GM19025 (cell line): ENCODE measurements around the gene FAM217A.

Source experiments
- ATAC-seq: cut with Tn5 transposase; IDR thresholded peaks from one replicate; pipeline ENCODE4 v1.9.1; 2021; ENCODE audit warnings: mild to moderate bottlenecking, low read depth, moderate library complexity; ENCODE audit not compliant: unreplicated experiment

FAM217A gene

DNA sequence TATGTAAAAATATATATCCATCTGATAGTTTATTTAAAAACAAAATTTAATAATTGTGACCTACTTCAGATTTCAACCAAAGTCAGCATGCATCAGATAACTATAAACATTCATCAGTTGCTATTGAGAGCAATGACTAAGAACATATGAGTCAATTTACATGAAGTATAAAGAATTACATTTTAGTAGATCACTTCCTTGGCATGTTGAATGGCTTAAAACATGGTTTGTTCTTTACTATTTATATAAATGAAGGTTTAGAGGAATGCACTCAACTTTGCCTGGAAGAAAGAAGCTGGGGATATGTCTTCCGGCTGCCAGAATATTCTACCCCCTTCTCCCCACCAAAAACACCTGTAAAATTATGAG, 6.4 kb upstream of the FAM217A start:
- ATAC-seq, result no peak

- ATAC-seq, result no peak
Measured at GRCh38 chr6:4084444-4085331, 5.8 kb upstream of the FAM217A start.

- ATAC-seq, result no peak
Measured at GRCh38 chr6:4074478-4075235, 4.3 kb downstream of the FAM217A start.

- no peak for ATAC-seq
Measured at GRCh38 chr6:4071330-4071729, 7.6 kb downstream of the FAM217A start.

DNA sequence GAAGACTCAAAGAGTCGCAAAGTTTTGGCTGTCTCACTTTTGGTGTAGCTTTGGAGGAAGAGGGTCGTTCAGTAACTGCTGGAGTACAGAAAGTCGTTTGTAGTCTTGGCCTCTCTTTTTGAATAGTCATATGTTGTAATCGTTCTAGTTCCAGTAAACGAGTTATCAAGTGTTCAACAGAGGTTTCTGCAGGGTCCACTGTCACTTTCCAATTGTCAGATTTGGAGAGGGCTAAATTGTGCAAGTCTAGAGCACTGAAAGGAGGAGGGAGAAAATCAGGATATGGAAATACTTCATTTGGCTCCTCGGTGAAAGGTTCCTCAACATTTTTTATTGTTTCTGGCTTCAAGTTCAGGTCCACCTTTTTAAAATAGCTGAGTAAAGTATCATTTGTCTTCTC, 9.7 kb downstream of the FAM217A start:
- ATAC-seq, result no peak

- ATAC-seq, result no peak
Measured at GRCh38 chr6:4067673-4068072, 11.3 kb downstream of the FAM217A start.

GRCh38 chr6:4066029-4066755, 12.7 kb downstream of the FAM217A start:
- no peak for ATAC-seq

GRCh38 chr6:4059115-4059777, 19.7 kb downstream of the FAM217A start:
- no peak for ATAC-seq

GRCh38 chr6:4057036-4057435, 21.9 kb downstream of the FAM217A start:
- ATAC-seq, result no peak

- no peak for ATAC-seq
Measured at GRCh38 chr6:4055420-4056041, 23.4 kb downstream of the FAM217A start.

GRCh38 chr6:4049246-4049645, 29.7 kb downstream of the FAM217A start:
- ATAC-seq, result no peak

DNA sequence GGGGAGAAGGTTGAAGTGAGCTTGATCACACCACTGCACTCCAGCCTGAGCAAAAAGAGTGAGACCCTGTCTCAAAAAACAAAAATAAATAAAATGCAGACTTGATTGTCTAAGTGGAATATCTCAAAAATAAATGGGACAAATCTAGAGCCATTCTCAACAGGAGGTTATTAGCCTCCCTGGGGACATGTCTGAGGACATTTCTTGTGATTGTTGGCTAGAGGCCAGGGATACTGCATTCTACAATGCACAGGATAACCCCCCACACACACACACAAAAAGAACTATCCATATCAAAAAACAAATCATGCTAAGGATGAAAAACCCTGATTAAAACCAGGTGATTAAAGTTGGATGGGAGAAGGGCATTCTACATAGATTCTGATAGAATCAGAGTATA, 37.5 kb downstream of the FAM217A start:
- no peak for ATAC-seq

DNA sequence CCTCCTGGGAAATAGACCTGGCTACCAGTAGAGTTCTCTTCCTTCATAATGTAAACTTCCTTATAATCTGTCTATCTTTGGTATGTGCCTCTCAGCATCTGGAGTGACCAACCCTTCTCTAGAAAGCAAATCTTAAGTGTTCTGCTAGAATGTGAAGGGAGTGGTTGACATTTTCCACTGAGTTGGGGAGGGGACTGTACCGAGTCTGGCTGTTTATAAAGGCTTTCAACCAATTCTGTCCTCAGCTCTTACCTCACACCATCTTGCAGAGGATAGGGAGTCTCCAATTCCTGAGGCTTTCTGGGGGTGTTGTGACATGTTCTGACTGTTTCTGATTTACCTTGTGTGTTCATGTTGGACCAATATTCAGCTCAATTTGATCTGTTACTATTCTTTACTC, 39.6 kb downstream of the FAM217A start:
- no peak for ATAC-seq

DNA sequence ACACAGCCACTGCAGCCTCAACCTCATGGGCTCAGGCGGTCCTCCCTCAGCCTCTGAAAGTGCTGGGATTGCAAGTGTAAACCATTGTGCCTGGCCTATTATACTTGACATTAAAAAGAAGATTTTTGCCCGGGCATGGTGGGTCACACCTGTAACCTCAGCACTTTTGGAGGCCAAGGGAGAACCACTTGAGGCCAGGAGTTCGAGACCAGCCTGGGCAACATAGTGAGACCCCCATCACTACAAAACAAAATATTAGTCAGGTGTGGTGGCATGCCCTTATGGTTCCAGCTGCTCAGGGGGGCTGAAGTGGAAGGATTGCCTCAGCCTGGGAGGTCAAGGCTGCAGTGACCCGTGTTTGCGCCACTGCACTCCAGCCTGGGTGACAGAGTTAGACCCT, 42.4 kb downstream of the FAM217A start:
- no peak for ATAC-seq

DNA sequence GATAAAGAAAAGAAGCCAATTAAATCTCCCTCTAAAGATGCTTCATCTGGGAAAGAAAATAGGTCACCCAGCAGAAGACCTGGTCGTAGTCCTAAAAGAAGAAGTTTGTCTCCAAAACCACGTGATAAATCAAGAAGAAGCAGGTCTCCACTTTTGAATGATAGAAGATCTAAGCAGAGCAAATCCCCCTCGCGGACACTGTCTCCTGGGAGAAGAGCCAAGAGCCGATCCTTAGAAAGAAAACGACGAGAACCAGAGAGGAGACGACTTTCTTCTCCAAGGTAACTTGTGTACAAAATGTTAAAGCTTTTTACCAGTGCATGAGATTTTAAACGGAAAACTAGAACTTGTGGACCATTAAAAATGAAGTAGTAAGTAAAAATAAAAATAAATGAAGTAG, 46.5 kb downstream of the FAM217A start:
- no peak for ATAC-seq

GRCh38 chr6:4031442-4031841, 47.5 kb downstream of the FAM217A start:
- no peak for ATAC-seq

DNA sequence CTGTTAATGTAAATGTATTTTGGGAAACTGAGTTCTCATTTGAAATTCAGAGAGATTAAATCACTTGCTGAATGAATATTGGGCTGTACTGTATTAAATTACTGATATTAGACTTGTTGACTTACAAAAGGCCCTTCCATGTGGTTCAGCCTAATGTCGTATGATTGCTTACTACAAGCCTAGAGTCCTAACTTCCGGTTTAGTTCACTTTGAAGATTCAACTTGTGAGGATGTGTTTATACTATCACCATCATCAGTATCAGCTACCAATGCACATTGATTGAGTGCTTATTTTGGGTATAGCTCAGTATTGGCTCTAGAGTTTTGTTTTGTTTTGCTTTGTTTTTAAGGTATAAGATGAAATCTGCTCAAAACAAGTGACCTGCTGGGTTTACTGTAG, 48.3 kb downstream of the FAM217A start:
- no peak for ATAC-seq

- ATAC-seq, result no peak
Measured at GRCh38 chr6:4029687-4030086, 49.2 kb downstream of the FAM217A start.

GRCh38 chr6:4028051-4028450, 50.9 kb downstream of the FAM217A start:
- no peak for ATAC-seq

- ATAC-seq, result no peak
Measured at GRCh38 chr6:4025681-4026080, 53.3 kb downstream of the FAM217A start.
